H1 (cell line): Measurements from ENCODE around the gene PAGE2. TPM values are rescaled to one million over a fixed set of nuclear protein-coding genes. Genes with fewer than 3 reads are reported as not detected.

ENCODE experiments used
- CHD1 ChIP-seq: IDR thresholded peaks from 2 replicates; pipeline ENCODE4 v1.6.1; 2012; ENCODE audit warnings: low read depth, low read length, improper control_type of control experiment
- POU5F1 ChIP-seq: IDR thresholded peaks from 2 replicates; pipeline ENCODE4 v1.6.1; 2011; ENCODE audit warnings: low read depth, mild to moderate bottlenecking, low read length, moderate library complexity
- polyA plus RNA-seq, 7 experiments: library from polyadenylated mRNA; depleted of rRNA in 3 of 7; stranded (reverse) in 5 of 7; unstranded in 2 of 7; fragments of >200 nt in 5 of 7; fragments of 200-250 nt in 2 of 7; gene quantifications; 1 replicate in 5 of 7; 2 replicates in 1 of 7; 4 replicates in 1 of 7; pipeline versions ENCODE4 v1.2.1 to v1.2.3, GENCODE V29; 2011 to 2013; ENCODE audit warnings: missing spikeins in 2 of 7, mixed read lengths in 2 of 7
- total RNA-seq: library from RNA; stranded (reverse); fragmentation: NEBNext Ultra II Directional; extraction: Animal tissue kit (Norgen Biotek cat#: 25700); gene quantifications from 2 replicates; pipeline ENCODE4 v1.2.1, GENCODE V29; 2021
- TF ChIP-seq, protein P1 (sequence below): fragments of 300-600 bp; sonication (generic); IDR thresholded peaks from 2 replicates; pipeline ENCODE4 v1.7.1; 2012; ENCODE audit warnings: low read length, moderate library complexity, mild to moderate bottlenecking, inconsistent platforms; ENCODE audit not compliant: insufficient replicate concordance

The PAGE2 gene
- total and polyA plus RNA-seq, 2 of the 8 experiments (the other 6 are each of a cell fraction or from before 2014, with no cell fraction given) = not detected

DNA sequence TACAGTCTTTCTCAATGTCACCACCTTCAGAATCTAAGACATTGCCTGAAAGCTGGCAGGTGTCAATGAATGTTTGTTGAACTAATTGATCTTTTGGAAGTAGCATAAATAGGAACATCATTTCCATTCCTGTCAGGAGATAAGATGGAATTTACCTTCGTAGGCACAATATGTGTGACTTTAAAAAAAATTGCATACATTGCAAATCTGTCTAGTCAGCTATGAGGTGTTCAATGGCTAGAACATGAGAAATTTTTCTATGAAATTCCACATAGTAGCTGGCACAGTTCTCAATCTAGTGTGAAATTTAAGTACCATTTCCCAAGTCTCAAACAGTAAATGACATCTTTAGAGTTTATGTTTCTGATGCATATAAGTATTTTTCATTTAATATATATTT is 10.3 kb downstream of the PAGE2 start (continued):
- TF ChIP-seq POU5F1 (no peak), CHD1 (no peak)
- TF ChIP-seq, protein P1, sequence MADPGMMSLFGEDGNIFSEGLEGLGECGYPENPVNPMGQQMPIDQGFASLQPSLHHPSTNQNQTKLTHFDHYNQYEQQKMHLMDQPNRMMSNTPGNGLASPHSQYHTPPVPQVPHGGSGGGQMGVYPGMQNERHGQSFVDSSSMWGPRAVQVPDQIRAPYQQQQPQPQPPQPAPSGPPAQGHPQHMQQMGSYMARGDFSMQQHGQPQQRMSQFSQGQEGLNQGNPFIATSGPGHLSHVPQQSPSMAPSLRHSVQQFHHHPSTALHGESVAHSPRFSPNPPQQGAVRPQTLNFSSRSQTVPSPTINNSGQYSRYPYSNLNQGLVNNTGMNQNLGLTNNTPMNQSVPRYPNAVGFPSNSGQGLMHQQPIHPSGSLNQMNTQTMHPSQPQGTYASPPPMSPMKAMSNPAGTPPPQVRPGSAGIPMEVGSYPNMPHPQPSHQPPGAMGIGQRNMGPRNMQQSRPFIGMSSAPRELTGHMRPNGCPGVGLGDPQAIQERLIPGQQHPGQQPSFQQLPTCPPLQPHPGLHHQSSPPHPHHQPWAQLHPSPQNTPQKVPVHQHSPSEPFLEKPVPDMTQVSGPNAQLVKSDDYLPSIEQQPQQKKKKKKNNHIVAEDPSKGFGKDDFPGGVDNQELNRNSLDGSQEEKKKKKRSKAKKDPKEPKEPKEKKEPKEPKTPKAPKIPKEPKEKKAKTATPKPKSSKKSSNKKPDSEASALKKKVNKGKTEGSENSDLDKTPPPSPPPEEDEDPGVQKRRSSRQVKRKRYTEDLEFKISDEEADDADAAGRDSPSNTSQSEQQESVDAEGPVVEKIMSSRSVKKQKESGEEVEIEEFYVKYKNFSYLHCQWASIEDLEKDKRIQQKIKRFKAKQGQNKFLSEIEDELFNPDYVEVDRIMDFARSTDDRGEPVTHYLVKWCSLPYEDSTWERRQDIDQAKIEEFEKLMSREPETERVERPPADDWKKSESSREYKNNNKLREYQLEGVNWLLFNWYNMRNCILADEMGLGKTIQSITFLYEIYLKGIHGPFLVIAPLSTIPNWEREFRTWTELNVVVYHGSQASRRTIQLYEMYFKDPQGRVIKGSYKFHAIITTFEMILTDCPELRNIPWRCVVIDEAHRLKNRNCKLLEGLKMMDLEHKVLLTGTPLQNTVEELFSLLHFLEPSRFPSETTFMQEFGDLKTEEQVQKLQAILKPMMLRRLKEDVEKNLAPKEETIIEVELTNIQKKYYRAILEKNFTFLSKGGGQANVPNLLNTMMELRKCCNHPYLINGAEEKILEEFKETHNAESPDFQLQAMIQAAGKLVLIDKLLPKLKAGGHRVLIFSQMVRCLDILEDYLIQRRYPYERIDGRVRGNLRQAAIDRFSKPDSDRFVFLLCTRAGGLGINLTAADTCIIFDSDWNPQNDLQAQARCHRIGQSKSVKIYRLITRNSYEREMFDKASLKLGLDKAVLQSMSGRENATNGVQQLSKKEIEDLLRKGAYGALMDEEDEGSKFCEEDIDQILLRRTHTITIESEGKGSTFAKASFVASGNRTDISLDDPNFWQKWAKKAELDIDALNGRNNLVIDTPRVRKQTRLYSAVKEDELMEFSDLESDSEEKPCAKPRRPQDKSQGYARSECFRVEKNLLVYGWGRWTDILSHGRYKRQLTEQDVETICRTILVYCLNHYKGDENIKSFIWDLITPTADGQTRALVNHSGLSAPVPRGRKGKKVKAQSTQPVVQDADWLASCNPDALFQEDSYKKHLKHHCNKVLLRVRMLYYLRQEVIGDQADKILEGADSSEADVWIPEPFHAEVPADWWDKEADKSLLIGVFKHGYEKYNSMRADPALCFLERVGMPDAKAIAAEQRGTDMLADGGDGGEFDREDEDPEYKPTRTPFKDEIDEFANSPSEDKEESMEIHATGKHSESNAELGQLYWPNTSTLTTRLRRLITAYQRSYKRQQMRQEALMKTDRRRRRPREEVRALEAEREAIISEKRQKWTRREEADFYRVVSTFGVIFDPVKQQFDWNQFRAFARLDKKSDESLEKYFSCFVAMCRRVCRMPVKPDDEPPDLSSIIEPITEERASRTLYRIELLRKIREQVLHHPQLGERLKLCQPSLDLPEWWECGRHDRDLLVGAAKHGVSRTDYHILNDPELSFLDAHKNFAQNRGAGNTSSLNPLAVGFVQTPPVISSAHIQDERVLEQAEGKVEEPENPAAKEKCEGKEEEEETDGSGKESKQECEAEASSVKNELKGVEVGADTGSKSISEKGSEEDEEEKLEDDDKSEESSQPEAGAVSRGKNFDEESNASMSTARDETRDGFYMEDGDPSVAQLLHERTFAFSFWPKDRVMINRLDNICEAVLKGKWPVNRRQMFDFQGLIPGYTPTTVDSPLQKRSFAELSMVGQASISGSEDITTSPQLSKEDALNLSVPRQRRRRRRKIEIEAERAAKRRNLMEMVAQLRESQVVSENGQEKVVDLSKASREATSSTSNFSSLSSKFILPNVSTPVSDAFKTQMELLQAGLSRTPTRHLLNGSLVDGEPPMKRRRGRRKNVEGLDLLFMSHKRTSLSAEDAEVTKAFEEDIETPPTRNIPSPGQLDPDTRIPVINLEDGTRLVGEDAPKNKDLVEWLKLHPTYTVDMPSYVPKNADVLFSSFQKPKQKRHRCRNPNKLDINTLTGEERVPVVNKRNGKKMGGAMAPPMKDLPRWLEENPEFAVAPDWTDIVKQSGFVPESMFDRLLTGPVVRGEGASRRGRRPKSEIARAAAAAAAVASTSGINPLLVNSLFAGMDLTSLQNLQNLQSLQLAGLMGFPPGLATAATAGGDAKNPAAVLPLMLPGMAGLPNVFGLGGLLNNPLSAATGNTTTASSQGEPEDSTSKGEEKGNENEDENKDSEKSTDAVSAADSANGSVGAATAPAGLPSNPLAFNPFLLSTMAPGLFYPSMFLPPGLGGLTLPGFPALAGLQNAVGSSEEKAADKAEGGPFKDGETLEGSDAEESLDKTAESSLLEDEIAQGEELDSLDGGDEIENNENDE = no peak
